ENCODE measurements around the gene LIN37.
A peak's percentile ranks its signal among the peaks of the same experiment; 100 is the strongest.
"Not testable (repeated sequence)": the region's sequence is repeated elsewhere in the genome, so short reads cannot be mapped to it uniquely, and the experiment has no call there.

Gene LIN37

GRCh38 chr19:35789978-35790944 is 41.9 kb downstream of the LIN37 start:
- DNase-seq (ENCODE audit: low read depth) = no peak
- no peak for TF ChIP-seq CTCF (conservative IDR thresholded peaks at IDR 0.05; ENCODE audit: low read depth, low read length)
- H3K4me3 ChIP-seq (ENCODE audit: low read depth, low read length) = no peak overlapping the region

GRCh38 chr19:35790981-35791813 is 42.8 kb downstream of the LIN37 start:
- no peak for DNase-seq (ENCODE audit: low read depth)
- peak; percentile 21 for TF ChIP-seq CTCF (conservative IDR thresholded peaks at IDR 0.05; ENCODE audit: low read depth, low read length)

GRCh38 chr19:35791814-35792279 is 43.5 kb downstream of the LIN37 start:
- no peak for DNase-seq (ENCODE audit: low read depth)
- no peak overlapping the region for H3K4me3 ChIP-seq (ENCODE audit: low read depth, low read length)
- TF ChIP-seq CTCF (conservative IDR thresholded peaks at IDR 0.05; ENCODE audit: low read depth, low read length) = no peak

More at GRCh38 chr19:35790981-35791813, 42.8 kb downstream of the LIN37 start:
- no peak overlapping the region for H3K4me3 ChIP-seq (ENCODE audit: low read depth, low read length)

- H3K4me3 ChIP-seq (ENCODE audit: low read depth, low read length) = no peak overlapping the region
- DNase-seq (ENCODE audit: low read depth) = no peak
- TF ChIP-seq CTCF (conservative IDR thresholded peaks at IDR 0.05; ENCODE audit: low read depth, low read length) = no peak
These were observed 43.9 kb downstream of the LIN37 start for GRCh38 chr19:35792312-35792711.

GRCh38 chr19:35792888-35793287 is 44.5 kb downstream of the LIN37 start:
- H3K4me3 ChIP-seq (ENCODE audit: low read depth, low read length) = no peak overlapping the region
- DNase-seq (ENCODE audit: low read depth) = no peak
- no peak for TF ChIP-seq CTCF (conservative IDR thresholded peaks at IDR 0.05; ENCODE audit: low read depth, low read length)

GRCh38 chr19:35793381-35794165 is 45.2 kb downstream of the LIN37 start:
- DNase-seq (ENCODE audit: low read depth) = peak; percentile 18
- TF ChIP-seq CTCF (conservative IDR thresholded peaks at IDR 0.05; ENCODE audit: low read depth, low read length) = no peak
- no peak overlapping the region for H3K4me3 ChIP-seq (ENCODE audit: low read depth, low read length)

- H3K4me3 ChIP-seq (ENCODE audit: low read depth, low read length) = not testable (repeated sequence)
These were observed 47.2 kb downstream of the LIN37 start for GRCh38 chr19:35795564-35795963.

More at GRCh38 chr19:35795564-35795963, 47.2 kb downstream of the LIN37 start:
- not testable (repeated sequence) for DNase-seq (ENCODE audit: low read depth)
